A549 (cell line): ENCODE data around the gene SEPHS1. TPM values are rescaled to one million over a fixed set of nuclear protein-coding genes. Genes with fewer than 3 reads are reported as not detected.

ENCODE experiments used
- ATAC-seq, 2 experiments: fragments of 200-7000 bp in 1 of 2; fragments of >200 bp in 1 of 2; cut with Nextera tagmentation in 1 of 2; cut with Tn5 transposase in 1 of 2; 3 replicates each; pipeline versions ENCODE4 v1.8.0 to v1.9.1; 2018 to 2020; ENCODE audit warnings: mild to moderate bottlenecking in 1 of 2, moderate library complexity in 1 of 2
- CTCF ChIA-PET: fragments of 300-600 bp; sonication (Branson Sonifier 250); formaldehyde crosslinking; extraction: SDS; loops from one replicate; lab custom pipeline; 2021; ENCODE audit warnings: antibody characterized with exemption, inconsistent platforms; lab: Yijun Ruan, JAX
- POLR2A ChIA-PET: fragments of 350-600 bp; formaldehyde crosslinking; extraction: SDS; loops from one replicate; lab custom pipeline; 2021; ENCODE audit warnings: antibody characterized with exemption, inconsistent platforms; lab: Yijun Ruan, JAX
- DNase-seq, 2 experiments: peaks; one replicate each; pipeline versions ENCODE4 v3.0.0 to v3.0.0-alpha.2; 2011 to 2016; ENCODE audit warnings: low read depth in 1 of 2, low spot score in 1 of 2
- FAIRE-seq: peaks from 2 replicates; lab custom pipeline; 2011; peaks lifted over from hg19 to GRCh38; lab: Jason Lieb, UNC
- H3K27ac ChIP-seq, 2 experiments: fragments of >200 bp; sonication (Bioruptor Twin); formaldehyde crosslinking; 3 replicates each; pipeline ENCODE4 v1.5.1; 2016 to 2017
- H3K4me1 ChIP-seq: fragments of >200 bp; sonication (Bioruptor Twin); formaldehyde crosslinking; 3 replicates; pipeline ENCODE4 v1.6.1; 2016
- H3K4me2 ChIP-seq: fragments of >200 bp; sonication (Bioruptor Twin); formaldehyde crosslinking; 3 replicates; pipeline ENCODE4 v1.6.1; 2016
- H3K4me3 ChIP-seq: fragments of >200 bp; sonication (Bioruptor Twin); formaldehyde crosslinking; 3 replicates; pipeline ENCODE4 v1.5.1; 2016
- H3K9me3 ChIP-seq: fragments of >200 bp; sonication (Bioruptor Twin); formaldehyde crosslinking; 3 replicates; pipeline ENCODE4 v1.6.1; 2016
- CBX2 ChIP-seq: fragments of 200-600 bp; sonication (generic); IDR thresholded peaks from 2 replicates; pipeline ENCODE4 v1.6.1; 2016; ENCODE audit warnings: low read depth, mild to moderate bottlenecking, borderline replicate concordance
- CEBPB ChIP-seq, 2 experiments: fragments of >200 bp in 1 of 2; sonication (Bioruptor Twin) in 1 of 2; formaldehyde crosslinking in 1 of 2; IDR thresholded peaks; 2 replicates each; pipeline ENCODE4 v1.6.1; 2012 to 2016
- CHD4 ChIP-seq: fragments of 200-600 bp; sonication (generic); IDR thresholded peaks from 2 replicates; pipeline ENCODE4 v1.6.1; 2016; ENCODE audit warnings: antibody characterized with exemption, mild to moderate bottlenecking, borderline replicate concordance
- EHF ChIP-seq: fragments of 250-450 bp; sonication (Bioruptor Pico); IDR thresholded peaks from 2 replicates; pipeline ENCODE4 v1.5.0; 2020; ENCODE audit warnings: mild to moderate bottlenecking
- FOSL2 ChIP-seq, 2 experiments: fragments of 450-650 bp in 1 of 2; fragments of >200 bp in 1 of 2; sonication (Bioruptor Twin) in 1 of 2; formaldehyde crosslinking; IDR thresholded peaks; 2 replicates each; pipeline versions ENCODE4 v1.5.0 to v1.6.1; 2016 to 2020; ENCODE audit warnings: mild to moderate bottlenecking in 1 of 2, moderate library complexity in 1 of 2
- GATA3 ChIP-seq: IDR thresholded peaks from 2 replicates; pipeline ENCODE4 v1.6.1; 2012; ENCODE audit warnings: borderline replicate concordance
- HMGXB4 ChIP-seq: fragments of 250-450 bp; sonication (Bioruptor Pico); IDR thresholded peaks from 2 replicates; pipeline ENCODE4 v1.5.0; 2021; ENCODE audit warnings: mild to moderate bottlenecking, moderate library complexity, borderline replicate concordance
- HOXA7 ChIP-seq: fragments of 250-450 bp; sonication (Bioruptor Pico); IDR thresholded peaks from 2 replicates; pipeline ENCODE4 v1.5.0; 2020; ENCODE audit warnings: mild to moderate bottlenecking, moderate library complexity
- HOXB5 ChIP-seq: fragments of 250-450 bp; sonication (Bioruptor Pico); IDR thresholded peaks from 2 replicates; pipeline ENCODE4 v1.5.0; 2020; ENCODE audit warnings: mild to moderate bottlenecking, moderate library complexity
- JUN ChIP-seq, 2 experiments: fragments of >200 bp; sonication (Bioruptor Twin); formaldehyde crosslinking; IDR thresholded peaks; 2 replicates in 1 of 2; 3 replicates in 1 of 2; pipeline ENCODE4 v1.6.1; 2016 to 2017
- JUNB ChIP-seq: fragments of >200 bp; sonication (Bioruptor Twin); formaldehyde crosslinking; IDR thresholded peaks from 2 replicates; pipeline ENCODE4 v1.6.1; 2016
- KDM1A ChIP-seq: fragments of 200-600 bp; sonication (generic); IDR thresholded peaks from 2 replicates; pipeline ENCODE4 v1.6.1; 2016; ENCODE audit warnings: low read depth, mild to moderate bottlenecking
- KDM5A ChIP-seq: fragments of 200-600 bp; sonication (generic); IDR thresholded peaks from 2 replicates; pipeline ENCODE4 v1.6.1; 2016; ENCODE audit warnings: antibody characterized with exemption, mild to moderate bottlenecking
- MAX ChIP-seq: IDR thresholded peaks from 2 replicates; pipeline ENCODE4 v1.6.1; 2012
- MAZ ChIP-seq: fragments of 150-350 bp; IDR thresholded peaks from 2 replicates; pipeline ENCODE4 v1.6.1; 2014; ENCODE audit warnings: antibody characterized with exemption, low read depth, low read length, borderline replicate concordance
- MYC ChIP-seq: IDR thresholded peaks from 2 replicates; pipeline ENCODE4 v1.6.1; 2012; ENCODE audit warnings: mild to moderate bottlenecking, inconsistent platforms, low read length, improper control_type of control experiment, borderline replicate concordance
- NR3C1 ChIP-seq: fragments of >200 bp; sonication (Bioruptor Twin); formaldehyde crosslinking; IDR thresholded peaks from 3 replicates; pipeline ENCODE4 v1.6.1; 2017
- PHF8 ChIP-seq: fragments of 200-600 bp; sonication (generic); IDR thresholded peaks from 2 replicates; pipeline ENCODE4 v1.6.1; 2016; ENCODE audit warnings: low read depth, mild to moderate bottlenecking, antibody characterized with exemption, moderate library complexity, borderline replicate concordance
- POLR2A ChIP-seq: IDR thresholded peaks from 2 replicates; pipeline ENCODE4 v1.6.1; 2012; ENCODE audit warnings: mild to moderate bottlenecking, low read length
- RCOR1 ChIP-seq: fragments of 150-350 bp; IDR thresholded peaks from 2 replicates; pipeline ENCODE4 v1.6.1; 2014; ENCODE audit warnings: antibody characterized with exemption, low read length, low read depth
- REST ChIP-seq: fragments of 200-600 bp; sonication (generic); IDR thresholded peaks from 2 replicates; pipeline ENCODE4 v1.6.1; 2016; ENCODE audit warnings: antibody characterized with exemption, mild to moderate bottlenecking, moderate library complexity
- RFX5 ChIP-seq: fragments of 450-650 bp; IDR thresholded peaks from 2 replicates; pipeline ENCODE4 v1.7.1; 2014; ENCODE audit warnings: antibody characterized with exemption, mild to moderate bottlenecking, moderate library complexity
- SREBF2 ChIP-seq: fragments of 450-650 bp; IDR thresholded peaks from 2 replicates; pipeline ENCODE4 v1.6.1; 2014; ENCODE audit warnings: mild to moderate bottlenecking, moderate library complexity
- TFCP2L1 ChIP-seq: fragments of 250-450 bp; sonication (Bioruptor Pico); IDR thresholded peaks from 2 replicates; pipeline ENCODE4 v1.5.0; 2021; ENCODE audit warnings: mild to moderate bottlenecking
- TP53 ChIP-seq: fragments of 250-450 bp; sonication (Bioruptor Pico); IDR thresholded peaks from 2 replicates; pipeline ENCODE4 v1.5.0; 2021; ENCODE audit warnings: mild to moderate bottlenecking, moderate library complexity
- ZFP36 ChIP-seq: fragments of 450-650 bp; IDR thresholded peaks from 2 replicates; pipeline ENCODE4 v1.6.1; 2014; ENCODE audit warnings: borderline replicate concordance; ENCODE audit not compliant: partially characterized antibody
- ZSCAN20 ChIP-seq: fragments of 250-450 bp; sonication (Bioruptor Pico); IDR thresholded peaks from 2 replicates; pipeline ENCODE4 v1.8.0; 2022; ENCODE audit warnings: mild to moderate bottlenecking, moderate library complexity
- WGBS: methylation state at CpG from one replicate; pipeline ENCODE4 v1.1.6; 2017; ENCODE audit errors: missing lambda C conversion rate; 5-methylcytosine and 5-hydroxymethylcytosine counted together
- polyA plus RNA-seq, 4 experiments: library from polyadenylated mRNA; depleted of rRNA in 3 of 4; stranded (reverse); fragments of >200 nt; fragmentation: RNase III in 1 of 4; extraction: RNeasy Plus Mini Kit Qiagen cat#74134 plus additional on column Dnase treatment in 1 of 4; gene quantifications; 2 replicates in 3 of 4; 3 replicates in 1 of 4; pipeline ENCODE4 v1.2.3, GENCODE V29; 2011 to 2017
- TF ChIP-seq, protein P1 (sequence below): IDR thresholded peaks from 2 replicates; pipeline ENCODE4 v1.6.1; 2012; ENCODE audit warnings: low read depth, borderline replicate concordance

Gene SEPHS1
- polyA plus RNA-seq, 2 of the 4 experiments (the other 2 are of a cell fraction) = 71.4 to 124 TPM

DNA sequence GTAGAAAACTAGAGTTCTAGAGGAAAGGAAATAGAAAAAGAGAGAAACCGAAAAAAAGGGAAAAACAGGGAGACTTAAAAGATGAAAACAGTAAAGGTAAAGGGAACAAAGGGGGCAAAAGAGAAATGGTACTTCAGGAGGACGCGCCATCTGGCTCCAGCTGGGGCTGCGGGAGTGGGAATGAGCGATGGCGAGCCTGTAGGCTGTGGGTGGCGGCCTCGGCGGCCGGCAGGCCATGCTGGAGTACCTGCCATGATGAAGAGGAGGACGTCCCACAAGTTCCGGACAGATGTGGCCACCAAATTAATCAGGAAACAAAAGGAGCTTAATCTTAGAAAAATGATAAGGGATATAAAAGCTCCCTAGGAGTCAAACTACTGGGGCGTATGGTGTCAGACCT is 26.5 kb downstream of the SEPHS1 start:
- Histone ChIP-seq H3K4me1 (no peaks in the 10 kb centered on the region), H3K9me3 (no peaks in the 10 kb centered on the region), H3K27ac (no peak overlapping the region), H3K4me3 (no peak overlapping the region), H3K4me2 (no peak overlapping the region)
- POLR2A ChIA-PET = no interaction called here
- FAIRE-seq (no peak), DNase-seq (no peak), ATAC-seq (no peak)
- TF ChIP-seq HOXB5 (CRISPR knock-in tag) = no peak
- no peak for TF ChIP-seq EHF (CRISPR knock-in tag)
- TF ChIP-seq NR3C1 = no peak
- CTCF ChIA-PET = interaction anchor here (0.9 to 2.0 kb wide), 2 partner anchors 51 to 115 kb away, joined by 3 to 5 read pairs; no protein-coding TSS in a partner anchor
- WGBS = 89% methylated on average over 13 of the region's 13 CpGs

DNA sequence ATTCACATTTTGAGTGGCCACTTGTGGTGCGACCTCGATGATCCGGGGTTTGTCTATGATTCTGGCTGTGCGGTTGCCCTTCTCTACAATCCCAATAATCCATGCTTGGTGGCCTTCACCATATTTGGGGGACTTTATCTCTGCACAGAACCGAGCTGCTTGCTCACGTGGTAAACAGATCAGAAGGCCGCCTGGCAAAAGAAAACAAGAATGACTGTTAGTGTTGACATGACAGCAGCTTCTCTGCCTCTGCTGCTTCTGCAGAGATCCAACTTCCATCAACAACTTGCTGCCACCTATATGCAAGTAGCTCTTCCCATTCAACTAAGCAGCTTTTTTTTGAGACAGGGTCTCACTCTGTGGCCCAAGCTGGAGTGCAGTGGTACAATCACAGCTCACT is 28.9 kb downstream of the SEPHS1 start:
- ATAC-seq = no peak
- 89% methylated on average over 7 of the region's 7 CpGs for WGBS
- CTCF ChIA-PET = interaction anchor here (1.0 kb wide), 1 partner anchor 11 kb away, joined by 3 read pairs; no protein-coding TSS in a partner anchor

DNA sequence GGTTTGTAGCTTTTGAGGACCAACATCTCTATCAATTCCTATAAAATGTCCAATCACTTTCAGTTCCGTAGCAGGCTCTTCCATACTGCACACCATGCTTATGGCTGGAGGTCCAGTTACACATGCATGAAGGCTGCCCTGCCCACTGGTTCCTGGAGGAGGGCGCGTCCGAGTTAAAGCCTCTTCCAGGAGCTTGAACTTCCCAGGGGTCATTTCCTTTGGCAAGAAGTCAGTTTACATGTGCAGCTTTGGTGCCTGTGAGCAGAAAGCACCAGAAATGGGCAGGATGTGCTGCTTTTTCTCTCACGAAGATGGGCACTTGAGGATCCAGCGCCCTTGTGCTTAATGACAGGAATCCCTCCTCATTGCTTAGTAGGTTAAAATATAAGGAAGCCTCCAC is 30.6 kb downstream of the SEPHS1 start:
- POLR2A ChIA-PET = interaction anchor here (0.6 to 1.5 kb wide), 3 partner anchors 11 to 1781 kb away, joined by 3 read pairs; no protein-coding TSS in a partner anchor
- Histone ChIP-seq H3K9me3 (no peaks in the 10 kb centered on the region), H3K4me2 (no peak overlapping the region), H3K27ac (no peak overlapping the region), H3K4me3 (no peak overlapping the region), H3K4me1 (no peaks in the 10 kb centered on the region)
- DNase-seq (no peak), ATAC-seq (no peak), FAIRE-seq (no peak)
- WGBS = 83% methylated on average over 6 of the region's 6 CpGs
- CTCF ChIA-PET = interaction anchor here (0.8 to 3.8 kb wide), 3 partner anchors 13 to 156 kb away, joined by 3 to 17 read pairs (median 7); partner anchors contain the start of gene MCM10
- TF ChIP-seq RCOR1 = no peak
- TF ChIP-seq PHF8 = no peak
- TF ChIP-seq CEBPB (IDR thresholded peaks at IDR 0.05) = no peak
- no peak for TF ChIP-seq HOXA7
- TF ChIP-seq GATA3 = no peak
- TF ChIP-seq HMGXB4 (CRISPR knock-in tag) = no peak
- TF ChIP-seq KDM1A = no peak
- TF ChIP-seq KDM5A = no peak
- no peak for TF ChIP-seq MAX
- TF ChIP-seq CHD4 = no peak
- no peak for TF ChIP-seq MYC
- TF ChIP-seq ZFP36 = no peak
- no peak for TF ChIP-seq MAZ
- TF ChIP-seq POLR2A = no peak
- TF ChIP-seq FOSL2 (IDR thresholded peaks at IDR 0.05) = no peak
- TF ChIP-seq FOSL2 (CRISPR knock-in tag; IDR thresholded peaks at IDR 0.05) = no peak
- no peak for TF ChIP-seq JUNB
- no peak for TF ChIP-seq NR3C1
- TF ChIP-seq, protein P1, sequence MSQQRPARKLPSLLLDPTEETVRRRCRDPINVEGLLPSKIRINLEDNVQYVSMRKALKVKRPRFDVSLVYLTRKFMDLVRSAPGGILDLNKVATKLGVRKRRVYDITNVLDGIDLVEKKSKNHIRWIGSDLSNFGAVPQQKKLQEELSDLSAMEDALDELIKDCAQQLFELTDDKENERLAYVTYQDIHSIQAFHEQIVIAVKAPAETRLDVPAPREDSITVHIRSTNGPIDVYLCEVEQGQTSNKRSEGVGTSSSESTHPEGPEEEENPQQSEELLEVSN = no peak

More for the DNA sequence above, 28.9 kb downstream of the SEPHS1 start:
- H3K4me2 ChIP-seq = no peak overlapping the region
- no peaks in the 10 kb centered on the region for H3K9me3 ChIP-seq
- FAIRE-seq = no peak
- no peak for DNase-seq
- no peaks in the 10 kb centered on the region for H3K4me1 ChIP-seq
- POLR2A ChIA-PET = no interaction called here
- H3K27ac ChIP-seq = no peak overlapping the region
- H3K4me3 ChIP-seq = no peak overlapping the region
- TF ChIP-seq TFCP2L1 (CRISPR knock-in tag) = no peak
- TF ChIP-seq SREBF2 = no peak
- no peak for TF ChIP-seq HOXB5 (CRISPR knock-in tag)
- TF ChIP-seq FOSL2 (IDR thresholded peaks at IDR 0.05) = no peak
- no peak for TF ChIP-seq FOSL2 (CRISPR knock-in tag; IDR thresholded peaks at IDR 0.05)
- no peak for TF ChIP-seq ZSCAN20 (CRISPR knock-in tag)
- no peak for TF ChIP-seq JUN (IDR thresholded peaks at IDR 0.05)
- no peak for TF ChIP-seq HOXA7
- no peak for TF ChIP-seq KDM1A
- TF ChIP-seq RFX5 = no peak
- no peak for TF ChIP-seq ZFP36
- no peak for TF ChIP-seq REST
- no peak for TF ChIP-seq TP53 (CRISPR knock-in tag)
- TF ChIP-seq CBX2 = no peak
